ENCODE data around the gene DISP1.
"Not testable (repeated sequence)": the region's sequence is repeated elsewhere in the genome, so short reads cannot be mapped to it uniquely, and the experiment has no call there.

The DISP1 gene

GRCh38 chr1:222829868-222830267 lies 15.0 kb downstream of the DISP1 start:
- no peak overlapping the region for H3K4me3 ChIP-seq (ENCODE audit: low read length)
- TF ChIP-seq CTCF (conservative IDR thresholded peaks at IDR 0.05; ENCODE audit: low read depth, low read length), result no peak
- DNase-seq (ENCODE audit: low read depth), result peak; percentile 34

DNA sequence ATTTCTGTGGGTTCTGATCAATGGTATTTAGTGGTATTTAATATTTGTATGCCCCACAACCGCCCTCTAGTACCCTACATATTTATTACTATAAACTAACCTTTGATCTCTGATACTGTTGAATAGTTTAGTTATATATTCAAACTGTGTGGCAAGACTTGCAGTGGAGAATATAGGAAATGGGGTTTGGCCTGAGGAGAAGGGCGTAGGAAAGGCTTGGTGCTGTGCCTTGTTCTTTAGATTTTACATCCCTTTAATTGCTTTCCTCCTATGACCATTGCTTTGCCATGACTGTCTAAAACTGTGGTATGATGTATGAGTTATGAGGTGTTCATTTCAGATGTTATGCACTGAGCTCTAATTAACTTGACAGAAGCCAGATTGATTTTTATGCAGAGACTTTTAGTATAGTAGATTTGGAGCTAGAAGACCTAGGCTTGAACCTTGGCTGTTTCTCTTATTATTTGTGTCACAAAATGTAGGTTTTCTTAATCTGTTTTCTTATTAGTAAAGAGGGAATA lies 18.6 kb downstream of the DISP1 start:
- TF ChIP-seq CTCF (conservative IDR thresholded peaks at IDR 0.05; ENCODE audit: low read depth, low read length), result no peak
- no peak for DNase-seq (ENCODE audit: low read depth)
- H3K4me3 ChIP-seq (ENCODE audit: low read length), result no peak overlapping the region

GRCh38 chr1:222843469-222844410 lies 28.9 kb downstream of the DISP1 start:
- no peak overlapping the region for H3K4me3 ChIP-seq (ENCODE audit: low read length)
- DNase-seq (ENCODE audit: low read depth), result no peak
- TF ChIP-seq CTCF (conservative IDR thresholded peaks at IDR 0.05; ENCODE audit: low read depth, low read length), result no peak

- no peak overlapping the region for H3K4me3 ChIP-seq (ENCODE audit: low read length)
- TF ChIP-seq CTCF (conservative IDR thresholded peaks at IDR 0.05; ENCODE audit: low read depth, low read length), result no peak
- peak; percentile 13 for DNase-seq (ENCODE audit: low read depth)
Measured at GRCh38 chr1:222844411-222844779, 29.6 kb downstream of the DISP1 start.

- TF ChIP-seq CTCF (conservative IDR thresholded peaks at IDR 0.05; ENCODE audit: low read depth, low read length), result no peak
- H3K4me3 ChIP-seq (ENCODE audit: low read length), result no peak overlapping the region
- DNase-seq (ENCODE audit: low read depth), result no peak
Measured at GRCh38 chr1:222845763-222846162, 30.9 kb downstream of the DISP1 start.

GRCh38 chr1:222850550-222850949 lies 35.7 kb downstream of the DISP1 start:
- DNase-seq (ENCODE audit: low read depth), result not testable (repeated sequence)

DNA sequence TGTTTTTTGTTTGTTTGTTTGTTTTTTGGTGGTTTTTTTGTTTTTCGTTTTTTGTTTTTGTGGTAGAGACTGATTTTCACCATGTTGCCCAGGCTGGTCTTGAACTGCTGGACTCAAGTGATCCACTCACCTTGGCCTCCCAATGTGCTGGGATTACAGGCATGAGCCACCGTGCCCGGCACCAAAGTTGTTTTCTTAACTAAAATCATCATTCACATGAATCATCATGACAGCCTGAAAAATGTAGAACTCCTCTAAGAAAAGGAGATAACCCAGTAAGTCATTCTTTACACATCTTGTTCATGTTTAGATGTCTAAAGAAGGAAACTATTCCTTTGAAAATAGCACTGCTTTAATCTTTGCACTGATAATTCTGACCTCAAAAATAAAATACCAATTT lies 37.5 kb downstream of the DISP1 start:
- no peak overlapping the region for H3K4me3 ChIP-seq (ENCODE audit: low read length)
- no peak for TF ChIP-seq CTCF (conservative IDR thresholded peaks at IDR 0.05; ENCODE audit: low read depth, low read length)
- DNase-seq (ENCODE audit: low read depth), result no peak

More at GRCh38 chr1:222850550-222850949, 35.7 kb downstream of the DISP1 start:
- H3K4me3 ChIP-seq (ENCODE audit: low read length), result not testable (repeated sequence)
